EL (cell line): ENCODE measurements around the gene GAGE12J.
"Not testable (repeated sequence)": the region's sequence is repeated elsewhere in the genome, so short reads cannot be mapped to it uniquely, and the experiment has no call there.

Source experiments
- DNase-seq: peaks from one replicate; pipeline ENCODE4 v3.0.0-alpha.2; 2016

GAGE12J gene, protein sequence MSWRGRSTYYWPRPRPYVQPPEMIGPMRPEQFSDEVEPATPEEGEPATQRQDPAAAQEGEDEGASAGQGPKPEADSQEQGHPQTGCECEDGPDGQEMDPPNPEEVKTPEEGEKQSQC

DNA sequence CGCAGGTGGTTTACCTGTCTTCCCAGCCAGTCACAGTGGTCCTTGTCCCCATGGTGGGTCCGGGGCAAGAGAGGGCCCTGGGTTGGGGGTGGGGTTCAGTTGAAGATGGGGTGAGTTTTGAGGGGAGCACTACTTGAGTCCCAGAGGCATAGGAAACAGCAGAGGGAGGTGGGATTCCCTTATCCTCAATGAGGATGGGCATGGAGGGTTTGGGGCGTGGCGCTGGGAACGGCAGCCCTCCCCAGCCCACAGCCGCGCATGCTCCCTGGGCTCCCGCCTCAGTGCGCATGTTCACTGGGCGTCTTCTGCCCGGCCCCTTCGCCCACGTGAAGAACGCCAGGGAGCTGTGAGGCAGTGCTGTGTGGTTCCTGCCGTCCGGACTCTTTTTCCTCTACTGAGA, at the start of gene GAGE12J:
TSS of gene GAGE12J (plus strand) at position 301 of the 400 bp plus-strand sequence. CDS start 1,157 bp downstream, outside the sequence.
- not testable (repeated sequence) for DNase-seq

DNA sequence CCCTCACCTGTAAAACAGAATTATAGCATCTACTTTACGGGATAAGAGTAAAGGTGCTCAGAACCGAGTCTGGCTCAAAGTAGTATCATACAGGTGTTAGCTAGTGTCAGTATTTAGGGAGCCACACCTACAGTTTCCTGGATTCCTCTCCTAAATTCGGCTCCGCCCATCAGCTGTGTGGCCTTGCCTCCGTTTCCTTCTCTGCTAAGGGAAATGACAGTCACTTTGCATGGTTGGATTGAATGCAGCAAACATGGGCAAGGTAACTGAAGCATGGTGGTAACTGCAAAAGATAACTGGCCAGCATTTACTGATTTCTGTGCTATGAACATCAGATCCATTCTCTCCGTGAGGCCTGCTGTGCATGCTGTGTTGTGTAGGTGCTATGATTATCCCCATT, 49.4 kb upstream of the GAGE12J start:
- no peak for DNase-seq

DNA sequence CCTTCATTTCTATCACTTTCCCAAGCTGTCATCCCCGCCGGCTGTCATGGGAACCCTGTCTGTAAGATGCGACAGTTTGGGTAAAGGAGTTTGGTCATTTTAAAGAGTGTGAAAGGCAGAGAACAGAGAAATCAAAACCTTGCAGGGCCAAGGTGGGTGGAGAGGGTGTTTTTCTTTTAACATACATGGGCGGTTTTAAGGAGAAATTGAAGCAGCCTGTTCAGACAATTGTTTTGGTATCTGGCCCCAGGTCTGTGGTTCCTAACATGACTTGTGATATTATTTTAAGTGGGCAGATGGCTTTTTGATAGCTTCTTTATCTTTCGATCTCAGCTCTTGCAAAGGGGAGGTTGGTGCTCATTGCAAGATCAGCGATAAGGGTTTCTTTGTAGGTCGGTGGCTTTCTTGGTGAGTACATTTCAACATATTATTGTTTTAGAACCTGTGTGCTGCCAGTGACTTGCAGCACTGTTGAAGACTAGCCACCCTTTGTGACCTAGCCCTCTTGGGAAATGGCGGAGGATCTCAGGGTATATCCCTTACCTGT, 48.6 kb upstream of the GAGE12J start:
- no peak for DNase-seq

DNA sequence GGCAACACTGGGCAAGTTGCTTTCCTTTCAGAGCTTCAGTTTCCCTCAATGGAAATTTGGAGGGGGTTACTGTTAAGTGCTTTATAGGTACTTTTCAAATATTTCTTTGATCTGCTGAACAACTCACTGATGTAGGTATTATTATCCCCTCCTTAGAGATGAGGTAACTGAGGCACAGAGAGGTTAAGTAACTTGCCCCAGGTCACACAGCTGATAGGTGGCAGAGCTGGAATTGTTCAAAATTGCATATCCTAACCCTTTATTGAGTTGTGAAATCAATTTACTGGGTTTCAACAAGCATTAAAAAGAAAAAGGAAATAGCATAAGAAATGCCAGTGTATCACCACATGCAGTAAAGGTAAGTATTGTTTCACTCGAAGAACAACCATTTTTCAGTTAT, 45.6 kb upstream of the GAGE12J start:
- no peak for DNase-seq

DNA sequence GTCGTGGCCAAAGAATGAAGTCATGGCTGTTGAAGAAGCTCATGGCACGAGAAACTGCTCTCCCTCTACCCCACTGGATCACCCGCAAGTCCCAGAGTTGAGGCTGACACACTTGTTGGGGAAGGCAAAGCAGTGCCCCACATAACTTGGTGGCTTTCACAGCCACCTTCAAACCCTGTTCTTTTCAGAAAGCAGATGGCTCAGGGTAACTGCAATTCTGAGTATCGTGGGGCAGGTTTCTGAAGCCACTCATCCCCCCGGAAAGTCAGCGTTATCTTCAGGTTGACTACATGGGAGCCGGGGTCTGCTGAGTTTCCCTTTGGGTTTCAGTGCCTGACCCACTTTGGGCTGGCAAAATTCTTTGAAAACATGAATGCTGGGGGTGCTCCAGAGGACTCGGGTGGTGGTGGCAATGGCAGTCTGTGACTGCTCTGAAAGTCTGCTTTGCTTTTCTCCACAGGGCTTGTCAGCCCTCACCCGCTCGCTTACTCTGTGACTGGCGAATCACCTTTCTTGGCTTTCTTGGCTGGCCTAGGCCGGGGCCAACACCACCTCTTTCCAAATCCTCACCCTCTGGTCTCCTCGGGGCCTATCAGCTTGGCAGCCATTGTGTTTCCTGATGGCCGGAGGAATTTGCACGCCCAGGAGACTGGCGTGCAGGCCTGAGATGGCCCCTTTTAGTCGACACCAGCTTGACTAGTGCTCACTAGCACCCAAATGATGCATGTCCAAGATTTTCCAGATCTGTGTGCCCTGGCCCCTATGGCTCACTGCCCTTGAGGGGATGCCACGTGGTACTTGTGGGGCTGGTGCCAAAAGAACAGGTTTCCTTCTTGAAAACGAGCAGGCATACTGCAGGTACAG, 44.9 kb upstream of the GAGE12J start:
- DNase-seq, result no peak

DNA sequence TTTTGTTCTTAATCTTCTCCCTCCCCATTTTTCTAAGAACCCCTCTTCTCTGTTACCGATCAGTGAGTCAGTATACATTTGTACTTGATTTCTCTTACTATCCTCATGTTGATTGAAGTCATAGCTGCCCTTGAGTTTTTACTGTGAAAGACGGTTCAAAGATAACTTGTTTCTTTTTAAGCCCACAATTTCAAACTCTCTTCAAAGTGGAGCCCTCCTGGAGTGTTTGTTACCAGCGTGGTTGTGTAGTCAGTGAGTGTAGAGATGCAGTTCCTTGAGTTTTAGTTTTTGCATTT, 44.4 kb upstream of the GAGE12J start:
- no peak for DNase-seq

DNA sequence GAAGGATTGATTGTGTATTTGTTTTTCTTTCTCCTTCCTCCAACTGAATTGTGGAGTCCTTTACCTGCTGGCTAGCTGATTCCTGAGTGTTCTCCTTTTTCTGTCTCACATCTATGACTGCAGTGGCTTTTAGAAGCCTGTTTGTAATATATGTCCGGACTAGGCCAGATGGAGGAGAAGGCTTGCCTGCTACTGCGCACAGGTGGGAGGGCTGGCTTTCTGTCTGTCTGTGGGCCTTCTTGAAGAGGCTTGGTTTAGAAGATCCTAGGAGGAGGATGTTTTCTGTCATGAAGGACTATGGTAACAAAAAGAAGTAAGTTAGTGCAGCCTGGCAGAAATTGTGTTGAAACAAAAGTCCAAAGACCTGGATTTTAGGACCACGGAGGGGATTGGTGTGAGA, 43.8 kb upstream of the GAGE12J start:
- DNase-seq, result no peak

DNA sequence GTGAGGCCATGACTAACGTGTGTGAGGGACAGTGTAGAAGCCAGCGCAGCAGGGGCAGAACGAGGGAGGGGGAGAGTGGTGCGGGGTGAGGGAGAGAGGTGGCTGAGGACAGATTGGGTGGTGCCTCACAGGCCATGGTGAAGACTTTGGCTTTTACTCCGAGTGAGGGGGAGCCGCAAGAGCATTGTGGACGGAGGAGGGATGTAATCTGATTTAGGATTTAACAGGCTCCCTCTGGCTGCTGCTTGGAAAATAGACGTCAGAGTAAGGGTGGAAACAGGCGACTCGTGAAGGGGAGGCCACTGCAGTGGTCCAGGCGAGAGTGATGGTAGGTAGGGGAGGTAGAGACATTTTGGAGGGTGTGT, 39.2 kb upstream of the GAGE12J start:
- no peak for DNase-seq

DNA sequence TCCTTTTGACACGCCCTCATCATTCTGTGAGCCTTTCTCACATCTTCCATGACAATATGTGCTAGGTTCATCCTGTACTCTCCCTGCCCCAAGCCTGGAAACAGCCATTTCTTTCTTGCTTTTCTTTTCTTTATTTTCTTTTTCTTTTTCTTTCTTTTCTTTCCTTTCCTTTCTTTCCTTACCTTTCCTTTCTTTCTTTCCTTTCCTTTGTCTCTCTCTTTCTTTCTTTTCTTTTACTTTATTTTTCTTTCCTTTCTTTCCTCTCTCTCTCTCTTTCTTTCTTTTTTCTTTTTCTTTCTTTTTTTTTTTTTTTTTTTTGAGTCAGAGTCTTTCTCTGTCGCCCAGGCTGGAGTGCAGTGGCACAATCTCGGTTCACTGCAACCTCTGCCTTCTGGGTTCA, 37.6 kb upstream of the GAGE12J start:
- no peak for DNase-seq

DNA sequence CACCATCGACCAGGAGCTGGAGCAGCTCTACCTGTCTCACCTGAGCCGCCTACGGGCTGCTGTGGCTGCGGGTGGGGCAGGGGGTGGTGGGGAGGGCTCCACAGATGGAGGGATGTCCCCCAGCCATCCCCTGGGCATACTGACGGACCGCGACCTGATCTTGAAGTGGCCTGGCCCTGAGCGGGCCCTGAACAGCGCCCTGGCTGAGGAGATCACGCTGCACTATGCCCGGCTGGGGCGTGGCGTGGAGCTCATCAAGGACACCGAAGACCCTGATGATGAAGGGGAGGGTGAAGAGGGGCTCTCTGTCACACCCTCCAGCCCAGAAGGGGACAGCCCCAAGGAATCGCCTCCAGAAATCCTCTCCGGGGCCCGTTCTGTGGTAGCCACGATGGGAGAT, 35.7 kb upstream of the GAGE12J start:
- no peak for DNase-seq

DNA sequence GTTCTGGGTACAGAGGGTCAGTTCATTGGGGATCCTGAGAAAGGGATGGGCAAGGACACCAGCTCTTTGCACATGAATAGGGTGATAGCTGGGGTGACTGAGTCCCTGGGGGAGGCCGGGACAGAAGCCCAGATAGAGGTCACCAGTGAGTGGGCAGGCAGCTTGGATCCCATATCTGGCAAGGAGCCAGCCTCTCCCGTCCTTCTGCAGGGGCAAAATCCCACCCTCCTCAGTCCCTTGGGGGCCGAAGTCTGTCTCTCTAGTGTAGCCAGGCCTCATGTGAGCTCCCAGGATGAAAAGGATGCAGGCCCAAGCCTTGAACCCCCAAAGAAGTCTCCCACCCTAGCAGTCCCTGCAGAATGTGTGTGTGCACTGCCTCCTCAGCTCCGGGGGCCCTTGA, 35.3 kb upstream of the GAGE12J start:
- no peak for DNase-seq

DNA sequence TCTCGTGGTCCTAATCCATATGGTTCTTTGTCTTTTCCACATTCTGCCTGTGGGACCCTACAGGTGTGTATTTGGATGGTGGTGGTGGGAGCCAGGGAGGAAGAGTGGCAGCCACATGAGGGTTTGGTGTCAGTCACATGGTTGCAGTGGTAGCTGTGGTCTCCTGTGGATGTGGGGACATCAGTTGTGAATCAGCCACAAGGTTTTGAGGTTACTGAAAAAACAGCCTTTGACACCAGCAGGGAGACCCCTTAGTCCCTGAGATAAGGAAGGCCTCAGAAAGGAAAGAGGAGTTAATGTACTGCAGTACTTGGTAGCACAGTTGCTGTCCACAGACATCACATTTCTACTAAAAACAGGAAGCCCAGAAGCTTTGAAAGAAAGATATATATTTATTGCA, 34.2 kb upstream of the GAGE12J start:
- DNase-seq, result no peak

DNA sequence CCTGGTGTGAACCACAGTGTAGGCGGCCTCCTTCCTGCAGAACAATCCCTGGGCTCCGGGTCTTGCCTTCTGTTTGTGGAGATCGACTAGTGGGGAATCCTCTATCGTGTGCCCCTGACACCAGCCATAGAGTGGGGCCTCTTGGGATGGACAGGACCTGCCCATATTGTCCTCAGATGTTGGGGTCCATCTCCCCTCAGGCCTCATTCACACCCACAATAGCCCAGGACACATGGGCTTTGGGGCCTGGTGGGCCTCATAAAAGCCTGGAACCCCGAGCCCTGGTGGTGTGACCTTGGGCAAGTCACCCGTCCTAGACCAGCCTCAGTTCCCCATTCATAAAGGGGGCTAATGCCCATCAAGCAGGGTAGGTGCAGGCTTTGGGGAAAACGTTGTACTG, 31.6 kb upstream of the GAGE12J start:
- no peak for DNase-seq

DNA sequence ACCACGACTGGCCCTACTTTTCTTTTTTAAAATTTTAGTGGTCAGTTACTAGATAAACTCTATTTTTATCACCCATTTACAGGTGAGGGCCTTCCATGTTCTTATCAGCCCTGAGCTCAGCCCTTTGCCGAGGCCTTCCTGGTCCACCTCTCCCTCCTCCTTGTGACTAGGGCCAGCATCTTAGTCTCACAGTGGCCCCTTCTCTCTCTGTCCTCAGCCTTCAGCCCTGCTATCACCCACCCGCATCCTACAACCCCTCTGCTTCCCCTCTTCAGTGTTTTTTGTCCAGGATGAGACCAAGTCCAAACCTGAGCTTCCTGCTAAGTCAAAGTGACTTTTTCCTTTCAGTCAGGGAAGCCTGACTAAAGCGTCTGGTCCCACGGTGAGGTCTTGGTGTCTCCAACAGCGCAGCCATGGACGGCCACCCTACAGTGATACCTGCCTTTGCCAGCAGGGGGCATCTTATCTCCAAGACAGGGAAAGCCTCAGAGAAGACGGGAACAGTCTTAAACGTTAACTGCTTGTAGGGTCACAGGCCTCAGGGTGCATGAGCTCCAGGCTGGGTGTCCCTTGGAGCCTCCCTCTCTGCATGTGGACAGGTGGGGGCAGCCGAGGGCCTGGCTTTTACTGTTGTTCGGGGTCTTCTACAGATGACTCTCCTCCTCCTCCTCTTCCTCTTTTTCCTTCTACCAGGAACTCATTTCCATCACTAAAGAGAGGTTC, 30.1 kb upstream of the GAGE12J start:
- DNase-seq, result peak; percentile 55

DNA sequence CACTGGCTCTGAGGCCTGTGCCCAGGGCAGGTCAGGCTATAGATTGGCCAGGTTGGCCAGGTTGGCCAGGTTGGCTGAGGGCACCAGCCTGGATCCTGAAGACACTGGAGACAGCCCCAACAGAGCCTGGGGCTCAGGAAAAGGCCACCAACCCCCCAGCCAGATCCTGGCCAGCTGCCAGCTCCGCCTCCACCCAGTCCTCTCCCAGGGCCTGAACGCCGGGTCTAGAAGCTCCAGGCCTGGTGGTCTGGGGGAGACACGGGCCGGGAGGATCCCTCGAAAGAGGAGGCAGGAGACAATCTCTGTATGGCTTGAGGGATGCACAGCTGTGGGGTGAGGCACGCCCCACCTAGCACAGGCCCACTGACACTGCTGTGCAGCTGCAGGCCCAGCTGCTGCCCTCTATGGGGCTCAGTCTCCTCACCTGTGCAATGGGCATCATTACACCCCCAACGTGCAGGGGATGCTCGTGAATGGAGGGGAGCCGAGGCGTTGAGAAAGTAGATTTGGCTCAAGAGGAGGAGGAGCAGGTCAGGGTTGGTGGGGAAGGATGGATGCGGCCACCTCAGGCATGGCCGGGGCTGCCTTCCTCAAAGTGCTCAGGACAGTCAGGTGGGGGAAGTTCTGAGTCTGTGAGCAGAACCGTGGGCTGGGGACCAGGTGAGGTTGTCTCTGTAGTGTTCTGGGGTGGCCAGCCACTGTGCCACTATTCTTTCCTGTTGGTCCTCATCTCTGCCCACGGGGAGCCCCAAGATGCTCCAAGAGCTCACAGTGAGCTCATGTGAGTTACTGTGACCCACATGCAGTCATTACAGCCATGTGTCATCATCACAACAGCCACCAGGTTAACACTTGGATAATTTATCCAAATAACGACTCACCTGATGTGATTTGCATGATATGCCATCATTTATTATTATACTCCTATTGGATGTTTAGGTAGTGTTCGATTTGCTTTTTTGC, 29.2 kb upstream of the GAGE12J start:
- no peak for DNase-seq

DNA sequence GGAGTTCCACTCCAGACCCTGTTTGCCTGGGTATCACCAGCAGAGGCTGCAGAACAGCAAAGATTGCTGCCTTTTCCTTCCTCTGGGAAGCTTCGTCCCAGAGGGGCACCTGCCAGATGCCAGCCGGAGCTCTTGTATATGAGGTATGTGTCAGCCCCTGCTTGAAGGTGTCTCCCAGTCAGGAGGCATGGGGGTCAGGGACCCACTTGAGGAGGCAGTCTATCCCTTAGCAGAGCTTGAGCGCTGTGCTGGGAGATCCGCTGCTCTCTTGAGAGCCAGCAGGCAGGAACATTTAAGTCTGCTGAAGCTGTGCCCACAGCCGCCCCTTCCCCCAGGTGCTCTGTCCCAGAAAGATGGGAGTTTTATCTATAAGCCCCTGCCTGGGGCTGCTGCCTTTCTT, 22.5 kb upstream of the GAGE12J start:
- not testable (repeated sequence) for DNase-seq

DNA sequence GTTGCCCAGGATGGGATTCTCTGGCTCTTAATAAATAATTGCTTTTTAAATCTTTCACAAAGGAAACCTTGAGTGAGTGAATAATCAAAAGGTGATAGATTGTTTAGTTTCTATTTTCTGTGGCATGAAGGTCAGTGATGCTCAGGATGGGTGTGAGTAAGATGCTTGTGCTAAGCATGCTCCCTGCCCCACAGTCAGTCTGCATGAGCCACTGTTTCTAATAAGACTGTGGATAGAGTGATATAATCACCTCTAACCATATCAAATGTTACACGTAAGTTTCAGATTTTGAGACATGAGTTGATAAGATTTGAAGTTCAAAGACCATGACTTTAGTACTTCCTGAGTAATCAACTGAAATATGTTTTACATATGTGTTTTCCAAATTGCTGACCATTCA, 21.1 kb upstream of the GAGE12J start:
- no peak for DNase-seq

DNA sequence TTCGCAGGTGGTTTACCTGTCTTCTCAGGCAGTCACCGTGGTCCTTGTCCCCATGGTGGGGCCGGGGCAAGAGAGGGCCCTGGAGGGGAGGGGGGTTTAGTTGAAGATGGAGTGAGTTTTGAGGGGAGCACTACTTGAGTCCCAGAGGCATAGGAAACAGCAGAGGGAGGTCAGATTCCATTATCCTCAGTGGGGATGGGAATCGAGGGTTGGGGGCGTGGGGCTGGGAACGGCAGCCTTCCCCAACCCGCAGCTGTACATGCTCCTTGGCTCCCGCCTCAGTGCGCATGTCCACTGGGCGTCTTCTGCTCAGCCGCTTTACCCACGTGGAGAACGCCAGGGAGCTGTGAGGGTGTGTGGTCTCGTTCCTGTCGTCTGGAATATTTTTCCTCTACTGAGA, 18.5 kb upstream of the GAGE12J start, which contains the start of gene GAGE10:
TSS of gene GAGE10 (plus strand) at position 301 of the 400 bp plus-strand sequence. CDS start 1,214 bp downstream, outside the sequence.
- DNase-seq, result no peak

DNA sequence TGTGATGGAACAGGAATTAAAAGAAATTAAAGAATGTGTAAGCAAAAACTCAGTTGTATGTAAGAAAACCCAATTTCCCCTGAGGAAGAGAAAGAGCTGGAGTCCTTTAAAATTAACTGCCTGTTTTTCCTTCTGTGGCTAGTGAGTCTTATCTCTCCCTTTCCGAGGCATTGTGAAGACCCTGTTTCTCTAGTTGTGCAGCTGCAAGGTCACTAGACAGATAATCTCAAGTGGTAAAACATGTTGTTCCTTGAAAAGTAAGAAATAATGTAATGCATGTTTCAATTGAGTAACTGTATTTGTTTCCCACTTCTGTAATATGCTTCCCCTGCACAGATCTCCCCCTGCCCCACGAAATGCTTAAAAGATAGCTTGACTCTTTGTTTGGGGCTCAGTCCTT, 14.1 kb upstream of the GAGE12J start:
- DNase-seq, result not testable (repeated sequence)

DNA sequence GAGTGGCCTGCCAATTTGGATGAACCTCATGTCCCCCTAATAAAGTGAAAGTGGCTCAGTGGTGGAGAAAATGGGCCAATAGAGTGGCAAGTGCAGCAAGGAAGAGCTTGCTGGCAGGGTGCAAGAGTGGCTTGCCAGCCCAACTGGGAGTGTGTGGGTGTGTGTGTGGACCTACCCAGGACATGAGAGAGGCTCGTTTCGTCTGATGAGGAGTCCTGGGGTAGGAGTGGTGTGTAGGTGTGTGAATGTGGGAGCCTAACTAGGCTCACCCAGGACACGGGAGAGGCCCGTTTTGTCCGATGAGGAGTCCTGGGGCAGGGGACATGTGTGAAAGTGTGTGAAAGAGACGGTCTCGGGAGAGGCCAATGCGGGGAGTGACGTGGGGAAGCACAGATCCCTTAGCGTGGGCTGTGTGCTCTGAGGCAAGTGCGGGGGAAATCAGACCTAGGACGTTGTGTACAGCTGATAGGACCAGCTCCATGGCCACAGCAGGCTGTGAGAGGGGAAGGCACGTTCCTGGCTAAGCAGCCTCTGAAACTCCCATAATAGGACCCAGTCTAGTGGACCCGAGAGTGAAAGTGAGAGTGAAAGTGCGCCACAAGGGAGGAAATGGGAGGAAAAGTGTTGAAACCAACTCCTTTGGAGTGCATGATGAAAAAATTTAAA, 13.1 kb upstream of the GAGE12J start:
- peak; percentile 29 for DNase-seq

DNA sequence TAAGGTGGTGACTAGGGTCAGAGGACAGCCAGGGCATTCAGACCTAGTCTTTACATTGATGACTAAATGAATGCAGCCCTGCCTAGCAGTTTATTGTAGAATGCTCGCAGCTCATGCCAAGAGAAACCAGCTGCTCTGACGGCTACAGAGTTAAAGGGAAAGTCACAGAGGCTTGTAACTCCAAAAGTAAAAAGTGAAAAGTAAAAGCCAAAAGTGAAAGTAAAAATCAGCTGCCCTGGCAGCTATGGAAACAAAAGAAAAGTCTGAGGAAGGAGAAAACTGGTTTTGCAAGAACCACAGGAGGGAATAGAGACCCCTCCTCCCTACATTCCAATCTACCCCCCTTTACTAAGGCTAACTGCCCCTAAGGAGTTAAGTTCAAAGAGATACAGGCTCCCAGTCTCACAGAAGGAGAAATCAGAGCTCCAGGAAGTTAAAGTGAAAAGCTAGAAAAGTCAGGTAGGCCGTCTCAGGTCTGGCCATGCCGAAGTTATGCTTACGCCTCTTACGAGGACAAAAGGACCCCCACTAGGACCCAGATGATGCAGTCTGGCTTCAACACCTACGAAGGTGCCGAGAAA, 12.3 kb upstream of the GAGE12J start:
- peak; percentile 10 for DNase-seq

DNA sequence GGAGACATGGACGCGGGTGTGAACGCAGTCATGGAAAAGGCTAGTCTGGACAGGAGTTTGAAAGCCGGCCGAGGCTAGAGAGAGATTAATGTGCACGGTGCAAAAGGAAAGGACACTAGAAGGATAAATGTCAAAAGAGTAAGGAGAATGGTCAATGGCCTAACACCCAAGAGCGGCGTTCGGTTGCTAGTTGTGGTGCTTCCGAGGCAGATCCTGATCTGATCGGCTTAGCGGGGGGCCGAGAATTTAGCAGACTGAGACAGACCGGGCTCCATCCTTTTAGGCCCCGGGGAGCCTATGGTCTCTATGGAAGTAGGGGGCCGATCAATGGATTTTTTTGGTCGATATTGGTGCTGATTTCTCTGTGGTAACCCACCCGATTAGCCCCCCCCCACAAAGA, 11.5 kb upstream of the GAGE12J start:
- no peak for DNase-seq
